NB4 (cell line): Measurements from ENCODE around the gene CCBE1.

Experiments
- DNase-seq: peaks from one replicate; pipeline ENCODE4 v3.0.0; 2010; ENCODE audit warnings: low read depth
- H3K4me3 ChIP-seq: one replicate; pipeline ENCODE4 v1.5.1; 2011; ENCODE audit warnings: mild to moderate bottlenecking, low read depth, low read length, moderate library complexity
- CTCF ChIP-seq: IDR thresholded peaks from one replicate; pipeline ENCODE4 v1.5.1; 2012; ENCODE audit warnings: low read depth, low read length
- MAX ChIP-seq: IDR thresholded peaks from 2 replicates; pipeline ENCODE4 v1.6.1; 2011; ENCODE audit warnings: low read depth, low read length
- MYC ChIP-seq: IDR thresholded peaks from 2 replicates; pipeline ENCODE4 v1.6.1; 2011; ENCODE audit warnings: low read depth, low read length
- POLR2A ChIP-seq: IDR thresholded peaks from 2 replicates; pipeline ENCODE4 v1.6.1; 2011; ENCODE audit warnings: mild to moderate bottlenecking; ENCODE audit not compliant: insufficient read length; ENCODE audit errors: extremely low read depth

The CCBE1 gene

GRCh38 chr18:59432803-59433597, 264.2 kb downstream of the CCBE1 start:
- H3K4me3 ChIP-seq, result no peak overlapping the region
- DNase-seq, result no peak
- TF ChIP-seq MAX (no peak), POLR2A (no peak), CTCF (no peak), MYC (no peak)

- TF ChIP-seq POLR2A (no peak), CTCF (no peak), MAX (no peak), MYC (no peak)
- DNase-seq, result no peak
- no peak overlapping the region for H3K4me3 ChIP-seq
These were observed 266.1 kb downstream of the CCBE1 start for GRCh38 chr18:59431131-59431530.

- H3K4me3 ChIP-seq, result no peak overlapping the region
- TF ChIP-seq MAX (no peak), CTCF (no peak), MYC (no peak), POLR2A (no peak)
- DNase-seq, result no peak
These were observed 267.6 kb downstream of the CCBE1 start for GRCh38 chr18:59429608-59430007.

- DNase-seq, result no peak
- no peak for TF ChIP-seq POLR2A
- no peak for TF ChIP-seq MYC
- TF ChIP-seq CTCF, result no peak
- TF ChIP-seq MAX, result no peak
- no peak overlapping the region for H3K4me3 ChIP-seq
These were observed 269.2 kb downstream of the CCBE1 start for GRCh38 chr18:59428018-59428417.

- DNase-seq, result no peak
- no peak overlapping the region for H3K4me3 ChIP-seq
- TF ChIP-seq CTCF (no peak), POLR2A (no peak), MAX (no peak), MYC (no peak)
These were observed 270.4 kb downstream of the CCBE1 start for GRCh38 chr18:59426855-59427254.
